GM21360 (cell line): ENCODE results near the gene GSG1.
"Not testable (repeated sequence)": the region's sequence is repeated elsewhere in the genome, so short reads cannot be mapped to it uniquely, and the experiment has no call there.

ENCODE experiments used
- ATAC-seq: cut with Tn5 transposase; IDR thresholded peaks from one replicate; pipeline ENCODE4 v1.9.1; 2021; ENCODE audit warnings: mild to moderate bottlenecking, moderate library complexity; ENCODE audit not compliant: unreplicated experiment

GSG1 gene

DNA sequence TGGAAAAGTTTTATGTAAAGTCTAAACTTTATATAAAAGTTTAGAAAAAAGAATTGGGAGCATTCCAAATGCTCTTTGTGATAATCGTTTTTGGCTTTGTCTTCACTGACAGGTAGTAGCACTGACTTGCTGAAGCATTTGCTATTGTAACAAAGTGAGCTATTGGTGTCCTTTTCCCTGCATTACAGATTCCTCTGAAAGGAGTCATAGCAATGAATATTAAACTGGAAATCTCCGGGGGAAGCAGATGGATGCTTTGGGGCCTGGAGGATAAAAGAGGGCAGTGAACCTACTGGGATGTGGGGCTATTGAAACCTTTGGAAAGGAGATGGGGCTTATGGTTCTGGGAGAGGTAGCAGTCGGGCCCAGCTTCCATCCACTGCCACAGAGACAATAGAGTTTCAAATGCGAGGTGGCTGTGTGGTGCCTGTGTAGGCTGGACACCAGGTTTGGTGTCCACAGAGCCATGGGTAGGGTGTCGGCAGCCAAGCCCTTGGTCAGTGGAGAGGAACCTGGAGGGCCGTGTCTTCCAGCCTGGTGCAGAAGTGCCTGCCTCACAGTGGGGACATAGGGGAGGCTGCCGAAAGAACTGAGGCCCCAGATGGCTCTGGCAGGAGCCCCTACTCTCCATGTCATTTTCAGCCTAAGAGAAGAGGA is 10.1 kb downstream of the GSG1 start:
- ATAC-seq = no peak

DNA sequence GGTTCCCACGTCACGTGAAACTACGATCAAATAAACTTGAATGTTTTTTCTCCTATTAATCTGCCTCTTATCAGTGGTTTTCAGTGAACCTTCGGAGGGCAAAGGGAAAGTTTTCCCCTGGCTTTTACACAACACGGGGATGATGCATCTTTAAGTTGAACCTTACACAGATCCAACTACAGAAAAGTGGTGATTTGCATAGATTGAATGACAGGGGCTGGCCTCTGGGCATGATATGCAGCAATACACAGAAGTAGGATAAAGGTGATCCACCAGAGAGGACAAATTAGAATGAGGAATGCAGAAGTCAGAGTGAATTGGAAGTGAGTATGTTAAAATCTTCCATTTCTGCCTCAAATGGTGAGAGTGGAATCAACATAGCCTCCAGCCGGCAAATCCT is 11.6 kb downstream of the GSG1 start:
- no peak for ATAC-seq

DNA sequence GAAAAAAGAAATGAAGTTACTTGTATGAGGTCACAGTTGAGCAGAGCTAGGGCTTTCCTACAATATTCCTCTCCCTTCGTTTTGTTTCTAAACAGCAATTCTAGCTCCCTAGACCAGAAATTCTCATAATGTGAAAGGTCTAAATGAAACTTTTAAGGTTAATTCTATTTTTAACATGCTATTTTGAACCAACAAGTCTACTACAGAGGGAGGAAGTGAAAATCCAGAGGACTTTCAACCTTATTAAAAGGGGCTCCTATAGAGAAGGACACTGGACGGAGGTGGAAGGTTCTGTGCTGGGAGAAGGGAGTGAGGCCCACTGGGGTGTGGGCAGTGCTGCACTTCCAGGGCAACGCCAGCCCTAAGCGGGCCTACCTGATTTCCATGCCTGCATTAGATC is 13.4 kb downstream of the GSG1 start:
- ATAC-seq = no peak

DNA sequence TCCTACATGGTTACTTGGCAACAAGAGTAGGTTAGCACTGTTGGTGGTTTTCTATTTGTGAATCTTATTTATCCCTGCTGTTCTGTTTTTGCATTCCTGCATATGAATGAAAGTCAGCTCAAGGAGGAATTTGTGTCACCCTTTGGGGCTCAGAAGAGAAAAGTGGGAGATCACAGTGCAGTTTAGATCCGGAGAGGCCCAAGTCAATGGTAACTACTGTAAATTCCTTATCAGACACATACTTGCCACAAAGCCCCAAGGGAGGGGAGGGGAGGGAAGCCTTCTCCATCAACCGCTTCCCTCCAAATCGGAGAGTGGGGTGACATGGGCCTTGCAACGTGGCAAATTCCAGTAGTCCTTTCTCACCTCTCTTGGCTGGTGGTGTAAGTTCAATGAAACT is 15.0 kb downstream of the GSG1 start:
- no peak for ATAC-seq

DNA sequence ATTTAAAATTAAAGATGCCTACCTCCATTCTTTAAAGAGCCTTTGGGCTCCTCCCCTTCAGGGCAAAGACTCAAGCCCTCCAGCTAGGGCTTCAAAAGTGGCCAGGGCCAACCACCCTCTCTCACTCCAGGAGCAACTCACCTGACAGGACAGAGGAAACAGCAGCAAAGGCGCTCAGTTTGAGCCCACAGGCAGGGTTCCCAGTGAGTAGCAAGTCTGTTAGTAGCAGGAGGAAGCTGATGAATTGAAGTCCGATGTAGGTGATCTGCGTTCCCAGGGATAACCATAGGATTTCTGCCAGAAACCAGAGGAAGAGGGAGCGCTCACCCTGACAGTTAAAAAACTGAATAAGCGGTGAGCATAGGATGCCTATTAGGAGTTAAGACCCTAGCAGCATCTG is 15.7 kb downstream of the GSG1 start:
- ATAC-seq = no peak

DNA sequence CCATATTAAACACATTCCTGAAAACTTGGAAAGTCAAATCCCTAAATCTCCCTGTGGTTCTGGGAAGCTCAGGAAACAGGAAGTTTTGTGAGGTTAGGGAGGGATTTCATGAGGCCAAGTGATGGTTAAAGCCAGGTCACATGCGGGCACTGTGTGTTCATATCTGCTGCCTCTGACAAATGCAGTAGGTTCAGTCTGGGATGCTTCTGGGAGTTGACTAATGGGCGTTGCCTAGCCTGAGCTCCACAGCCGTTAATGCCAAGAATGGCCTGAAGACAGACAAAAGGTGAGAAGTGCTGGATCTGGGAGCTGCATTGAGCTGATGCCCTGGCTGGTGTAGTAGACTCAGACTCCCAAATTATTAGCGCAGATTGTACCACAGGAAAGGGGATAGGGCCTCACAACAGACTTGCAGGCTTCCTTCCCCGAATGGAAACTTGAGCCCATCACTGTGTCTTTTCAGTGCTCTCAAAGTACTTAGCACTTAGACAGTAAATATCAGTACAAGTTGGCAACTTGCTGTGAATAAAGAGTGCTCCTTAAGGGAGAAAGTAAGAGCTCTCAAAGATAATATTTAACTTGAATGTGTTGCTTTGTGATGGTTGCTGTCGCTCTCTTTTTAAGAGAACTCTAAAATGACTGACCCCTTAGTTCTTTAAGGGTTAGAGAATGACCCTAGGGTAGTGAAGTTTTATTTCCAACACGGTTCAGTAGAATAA is 17.3 kb downstream of the GSG1 start:
- ATAC-seq = no peak

DNA sequence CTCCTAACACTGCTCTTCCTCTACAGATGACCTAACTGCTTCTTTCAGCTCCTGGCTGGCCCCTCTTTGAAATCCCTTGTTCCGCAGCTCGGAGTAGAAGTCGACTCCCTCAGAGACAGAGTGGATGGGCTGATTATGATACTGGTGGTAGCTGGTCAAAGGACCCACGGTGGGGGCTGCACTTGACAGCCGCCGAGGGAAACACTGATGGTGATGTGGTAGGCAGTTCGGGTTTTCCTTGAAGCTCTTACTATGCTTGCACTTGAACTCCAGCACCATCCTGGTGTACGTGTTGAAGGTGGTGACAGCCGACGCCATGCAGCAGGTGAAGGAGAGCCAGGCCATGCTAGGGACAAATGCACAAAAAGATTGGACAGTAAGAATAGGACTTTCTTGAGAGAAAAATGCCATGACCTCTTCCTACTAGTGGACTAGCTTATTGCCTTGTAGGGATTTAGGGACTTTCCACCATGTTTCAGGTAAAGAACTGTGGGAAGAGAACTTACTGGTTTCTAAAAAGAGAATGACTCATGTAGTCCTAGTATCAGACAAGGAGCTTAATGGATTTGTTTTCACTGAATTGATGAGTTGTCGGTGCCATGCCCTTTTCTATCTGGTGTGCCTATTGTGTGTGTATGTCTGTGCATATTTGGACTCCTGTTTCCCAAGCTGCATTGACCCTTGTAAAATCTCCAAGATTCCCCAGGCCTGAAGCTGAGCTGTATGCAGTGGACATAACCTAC is 18.4 kb downstream of the GSG1 start:
- ATAC-seq = no peak

DNA sequence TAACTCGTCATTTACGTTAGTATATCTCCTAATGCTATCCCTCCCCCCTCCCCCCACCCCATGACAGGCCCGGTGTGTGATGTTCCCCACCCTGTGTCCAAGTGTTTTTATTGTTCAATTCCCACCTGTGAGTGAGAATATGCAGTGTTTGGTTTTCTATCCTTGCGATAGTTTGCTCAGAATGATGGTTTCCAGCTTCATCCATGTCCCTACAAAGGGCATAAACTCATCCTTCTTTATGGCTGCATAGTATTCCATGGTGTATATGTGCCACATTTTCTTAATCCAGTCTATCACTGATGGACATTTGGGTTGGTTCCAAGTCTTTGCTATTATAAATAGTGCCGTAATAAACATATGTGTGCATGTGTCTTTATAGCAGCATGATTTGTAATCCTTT is 19.8 kb downstream of the GSG1 start:
- ATAC-seq = not testable (repeated sequence)

DNA sequence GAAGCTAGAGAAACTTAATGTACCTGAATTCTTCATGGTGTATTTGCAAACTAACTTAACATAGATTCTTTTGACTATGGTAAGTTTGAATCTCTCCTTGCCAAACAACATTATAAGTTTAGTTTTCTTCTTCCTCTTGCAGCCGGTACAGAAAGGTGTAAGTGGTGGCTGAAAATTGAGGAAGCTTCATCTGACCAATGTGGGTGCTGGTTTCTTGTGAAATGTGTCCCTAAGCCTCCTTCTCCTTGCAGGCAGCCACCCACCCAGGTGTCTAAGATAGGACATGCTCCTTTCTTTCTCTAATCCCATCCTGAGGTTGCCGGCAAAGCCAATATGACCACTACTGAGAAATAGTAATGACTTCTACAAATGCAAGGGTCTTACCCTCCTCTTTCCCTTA is 20.6 kb downstream of the GSG1 start:
- ATAC-seq = no peak

DNA sequence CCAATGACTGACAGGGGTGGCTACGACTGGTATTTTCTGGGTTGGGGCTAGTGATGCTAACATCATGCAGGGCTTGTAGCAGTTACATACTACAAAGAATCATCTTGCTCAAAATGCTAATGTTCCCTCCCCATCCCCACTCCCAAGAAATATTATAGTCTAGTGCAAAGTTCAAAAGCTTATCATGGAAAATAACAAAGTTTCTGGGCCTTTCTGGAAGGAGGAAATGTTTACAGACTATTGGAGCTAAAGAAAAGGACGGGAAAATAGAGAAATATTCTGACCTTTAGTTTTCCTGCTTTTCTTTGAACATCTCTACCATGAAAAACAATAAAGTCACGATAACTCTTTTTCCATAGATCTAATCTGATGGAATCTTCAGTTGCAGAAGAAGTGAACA is 23.2 kb downstream of the GSG1 start:
- ATAC-seq = no peak

DNA sequence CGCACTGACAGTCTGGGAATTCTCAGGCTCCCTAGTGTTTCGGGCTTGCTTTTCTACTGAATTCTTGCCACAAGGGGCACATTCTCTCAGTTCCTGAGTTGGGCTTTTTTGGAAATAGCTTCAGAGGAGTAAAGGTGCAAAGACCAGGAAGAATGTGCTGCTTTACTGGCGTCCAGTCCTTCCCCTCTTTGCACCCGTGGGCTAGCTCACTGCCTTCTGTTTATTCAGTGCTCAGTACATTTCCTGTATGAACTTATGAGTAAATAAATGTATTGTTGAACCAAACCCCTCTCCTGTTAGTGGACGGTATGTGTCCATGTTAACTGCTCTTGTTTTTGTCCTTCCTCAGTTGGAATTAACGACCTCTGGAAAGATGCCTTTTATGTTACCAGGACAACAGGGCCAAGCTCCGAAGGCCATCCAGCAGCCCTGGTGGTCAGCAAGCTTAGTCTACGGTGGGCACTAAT is 24.0 kb downstream of the GSG1 start:
- ATAC-seq = no peak

DNA sequence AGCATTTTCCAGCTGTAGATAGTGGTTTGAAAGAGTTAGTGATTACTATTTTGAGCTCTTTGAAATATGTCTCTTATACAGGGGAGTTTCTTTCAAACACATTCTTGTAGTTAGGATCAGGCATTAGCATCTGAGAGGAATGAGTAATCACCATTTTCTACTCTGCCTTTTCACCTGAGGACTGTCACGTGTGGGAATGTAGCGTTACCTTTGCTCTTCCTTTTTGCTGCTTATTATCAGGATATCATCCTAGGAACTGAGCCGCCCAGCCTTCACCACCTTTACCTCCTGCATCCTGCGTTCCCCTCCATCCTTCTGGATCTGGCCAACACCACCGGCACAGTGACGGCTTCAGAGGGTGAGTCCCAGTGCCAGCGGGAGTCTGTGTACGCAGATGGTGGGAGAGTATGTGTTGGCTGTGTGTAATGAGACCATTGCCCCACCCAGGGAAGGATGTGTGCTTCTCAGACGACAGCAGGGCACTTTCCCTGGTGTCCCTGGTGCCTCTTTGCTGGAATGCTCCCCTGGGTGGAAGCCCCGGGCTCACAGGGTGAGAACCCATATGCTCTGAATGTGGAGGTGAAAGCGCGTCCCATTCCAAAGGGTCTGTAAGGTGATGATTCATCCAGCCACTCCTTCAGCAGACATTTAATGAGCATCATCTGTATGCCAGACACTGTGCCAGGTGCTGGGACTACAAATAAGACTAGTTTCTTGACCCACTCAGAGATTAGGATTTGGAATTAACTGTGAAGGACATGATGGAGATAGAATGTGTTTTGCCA is 27.5 kb downstream of the GSG1 start:
- ATAC-seq = no peak

DNA sequence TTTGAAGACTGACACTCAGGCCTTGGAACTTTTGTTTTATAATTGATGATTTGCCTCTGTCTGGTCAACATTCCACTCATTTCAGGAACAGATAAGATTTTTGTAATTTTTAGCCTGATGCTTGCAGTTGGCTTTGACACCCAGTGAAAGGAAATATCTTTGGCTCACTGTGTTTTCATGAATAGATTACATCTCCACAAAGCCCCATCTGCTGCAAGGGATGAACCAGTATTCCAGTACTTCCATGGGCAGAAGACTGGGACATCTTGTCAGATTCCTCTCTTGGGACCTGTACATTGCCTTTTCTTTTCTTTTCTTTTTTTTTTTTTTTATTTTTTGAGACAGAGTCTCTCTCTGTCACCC is 28.4 kb downstream of the GSG1 start:
- ATAC-seq = no peak

DNA sequence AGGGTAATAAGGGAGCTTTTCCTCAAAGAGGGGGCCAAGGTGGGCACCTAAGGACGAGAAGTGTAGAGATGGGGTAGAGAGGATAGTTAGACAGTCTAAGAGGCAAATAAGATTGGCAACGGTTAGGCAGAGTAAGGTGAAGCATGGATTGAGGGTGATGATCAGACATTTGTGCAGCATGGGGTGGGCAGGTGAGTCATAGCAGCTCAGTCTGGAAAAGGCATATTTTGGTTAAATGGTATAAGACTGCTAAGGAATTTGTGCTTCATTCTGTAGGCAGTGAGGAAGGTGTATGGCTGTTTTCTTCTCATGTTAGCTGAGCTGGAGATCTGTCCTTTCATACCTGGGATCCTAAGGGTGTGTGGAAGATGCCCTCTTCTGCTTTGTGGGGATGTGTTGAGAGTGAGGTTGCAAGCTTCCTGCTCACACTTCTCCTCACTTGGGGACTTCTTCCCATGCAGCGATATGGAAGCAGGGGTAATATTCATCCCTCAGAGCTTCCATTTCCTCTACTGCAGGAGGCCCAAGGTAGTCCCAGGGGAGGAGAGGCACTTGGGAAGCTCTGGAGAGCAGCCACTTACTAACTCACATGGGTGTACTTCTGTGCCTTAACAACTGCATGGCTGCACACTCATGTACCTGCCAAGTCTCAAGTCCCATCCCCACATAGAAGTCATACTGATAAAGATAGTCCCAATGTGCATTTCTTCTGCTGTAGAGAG is 28.9 kb downstream of the GSG1 start:
- no peak for ATAC-seq

DNA sequence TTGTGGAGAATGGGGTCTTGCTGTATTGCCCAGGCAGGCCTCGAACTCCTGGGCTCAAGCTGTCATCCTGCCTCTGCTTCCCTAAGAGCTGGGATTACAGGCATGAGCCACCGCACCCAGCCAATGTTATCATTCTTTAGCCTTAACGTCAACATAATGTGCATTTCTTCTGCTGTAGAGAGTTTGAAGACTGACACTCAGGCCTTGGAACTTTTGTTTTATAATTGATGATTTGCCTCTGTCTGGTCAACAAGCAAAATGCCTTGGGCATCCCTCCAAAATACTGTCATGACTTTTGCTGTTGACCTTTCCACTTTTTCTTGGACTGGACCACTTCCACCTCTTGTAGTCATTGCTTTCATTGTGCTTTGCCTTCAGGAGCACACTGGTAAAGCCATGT is 30.3 kb downstream of the GSG1 start:
- no peak for ATAC-seq

DNA sequence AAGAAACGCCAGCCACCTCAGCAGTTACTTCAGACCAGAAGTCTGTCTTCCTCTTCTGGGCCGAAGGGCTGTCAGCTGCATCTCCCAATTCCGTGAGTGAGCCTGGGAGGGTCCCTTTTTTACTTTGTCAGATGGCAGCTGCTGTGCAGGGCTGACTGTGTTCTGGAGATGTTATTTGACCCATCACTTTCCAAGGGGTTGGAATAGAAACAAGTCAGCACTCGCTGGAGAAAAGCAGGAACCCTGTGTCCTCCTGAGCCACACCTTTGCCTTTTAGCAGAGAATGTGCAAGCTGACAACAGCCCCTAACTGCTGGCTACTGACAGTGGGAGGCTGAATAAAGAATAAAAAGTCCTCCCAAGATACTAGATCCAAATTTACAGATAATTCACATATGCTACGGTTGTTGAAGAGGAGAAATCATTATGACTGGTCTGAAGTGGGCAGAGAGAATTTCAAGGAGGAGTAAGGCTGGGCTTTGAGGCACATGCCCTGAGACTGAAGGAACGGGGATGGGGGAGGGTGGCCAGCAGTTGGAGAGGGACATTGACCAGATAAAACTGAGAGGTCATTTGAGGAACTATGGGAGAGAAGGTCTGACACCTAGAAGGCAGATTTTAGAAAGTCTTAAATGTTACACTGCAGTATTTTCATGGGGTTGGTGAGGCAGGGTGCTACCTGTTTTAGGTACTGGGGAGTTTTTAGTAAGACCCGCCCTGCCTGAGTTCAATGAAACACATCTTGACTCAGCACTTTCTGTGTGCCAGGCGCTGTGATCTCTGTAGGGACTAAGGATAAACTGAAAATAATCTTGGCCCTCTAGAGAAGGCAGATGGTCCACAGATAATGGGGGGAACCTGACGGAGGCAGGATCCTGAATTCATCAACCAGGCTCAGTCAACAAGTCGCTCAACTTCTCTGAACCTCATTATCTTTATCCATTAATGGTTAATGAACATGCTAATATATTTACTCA is 31.9 kb downstream of the GSG1 start:
- ATAC-seq = no peak

DNA sequence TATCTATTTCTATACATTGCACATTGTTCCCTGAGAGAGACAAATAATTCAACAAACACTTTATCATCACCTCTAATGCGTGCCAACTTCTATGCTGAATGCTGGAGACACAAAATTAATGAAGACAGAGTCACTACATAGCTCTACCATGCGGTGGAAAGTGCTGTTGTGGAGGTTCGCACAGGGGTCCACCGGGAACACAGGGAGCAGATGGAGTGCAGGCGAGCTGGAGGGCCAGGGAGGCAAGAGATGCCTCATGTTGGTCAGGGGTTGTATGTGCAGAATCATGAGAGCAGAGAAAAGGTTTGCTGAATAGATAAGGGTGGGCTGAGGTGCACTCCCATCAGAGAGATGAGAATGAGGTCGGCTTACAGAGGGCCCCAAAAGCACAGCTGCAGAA is 34.1 kb downstream of the GSG1 start:
- ATAC-seq = no peak

DNA sequence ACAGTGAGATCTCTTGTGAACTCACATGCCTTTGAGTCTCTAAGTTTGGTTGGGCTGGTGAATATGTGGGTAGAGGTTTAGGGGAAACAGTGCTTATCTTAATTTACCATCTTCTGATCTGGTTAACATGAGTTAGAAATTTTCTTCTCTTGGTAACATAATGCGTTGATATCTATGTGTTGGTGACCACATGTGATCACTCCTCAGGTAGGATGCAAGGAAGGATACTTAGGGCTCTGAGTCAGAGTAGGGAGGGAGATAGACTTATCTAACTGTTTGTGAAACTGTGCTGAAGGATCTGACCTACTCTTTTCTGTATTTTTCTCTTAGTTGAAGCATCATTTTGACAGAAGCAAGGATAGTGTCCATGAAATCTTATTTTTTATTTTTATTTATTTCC is 36.1 kb downstream of the GSG1 start:
- ATAC-seq = no peak

DNA sequence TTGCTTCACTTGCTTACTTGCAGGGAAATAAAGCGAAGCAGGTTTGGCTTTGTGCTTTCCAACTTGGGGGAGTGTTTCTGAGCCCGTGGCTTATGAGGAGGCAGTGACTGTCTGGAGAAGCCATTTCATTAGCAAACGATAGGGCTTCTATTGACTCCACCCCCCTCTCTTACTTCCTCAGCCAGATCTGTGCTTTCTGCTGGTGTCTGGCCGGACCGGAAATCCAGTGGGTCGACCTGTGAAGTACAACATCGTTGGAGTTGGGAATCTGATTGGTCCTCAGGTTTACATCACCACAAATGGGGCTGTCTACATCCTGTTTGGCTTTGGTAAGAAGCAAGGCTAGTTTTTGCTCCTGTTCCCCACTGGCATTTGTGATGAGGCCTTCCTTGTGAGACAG is 37.0 kb downstream of the GSG1 start:
- ATAC-seq = no peak

DNA sequence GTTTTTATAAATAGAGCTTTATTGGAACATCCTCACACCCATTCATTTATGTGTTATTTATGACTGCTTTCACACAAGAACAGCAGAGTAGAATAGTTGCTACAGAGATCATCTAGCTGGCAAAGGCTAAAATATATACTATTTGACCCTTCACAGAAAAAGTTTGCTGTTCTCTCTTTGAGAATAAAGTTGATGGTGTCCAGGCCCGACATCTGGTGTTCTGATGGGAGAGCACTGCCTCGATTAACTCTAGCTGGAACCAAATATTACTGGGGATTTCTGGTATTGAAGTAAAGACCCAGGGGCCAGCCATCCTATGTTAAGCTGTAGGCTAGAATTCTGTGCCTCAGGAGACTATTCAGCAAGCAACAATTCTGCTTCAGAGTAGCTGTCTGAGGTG is 37.5 kb downstream of the GSG1 start:
- no peak for ATAC-seq
